ENCODE data around the gene GMFB.
"Not testable (repeated sequence)": the region's sequence is repeated elsewhere in the genome, so short reads cannot be mapped to it uniquely, and the experiment has no call there.

The GMFB gene

DNA sequence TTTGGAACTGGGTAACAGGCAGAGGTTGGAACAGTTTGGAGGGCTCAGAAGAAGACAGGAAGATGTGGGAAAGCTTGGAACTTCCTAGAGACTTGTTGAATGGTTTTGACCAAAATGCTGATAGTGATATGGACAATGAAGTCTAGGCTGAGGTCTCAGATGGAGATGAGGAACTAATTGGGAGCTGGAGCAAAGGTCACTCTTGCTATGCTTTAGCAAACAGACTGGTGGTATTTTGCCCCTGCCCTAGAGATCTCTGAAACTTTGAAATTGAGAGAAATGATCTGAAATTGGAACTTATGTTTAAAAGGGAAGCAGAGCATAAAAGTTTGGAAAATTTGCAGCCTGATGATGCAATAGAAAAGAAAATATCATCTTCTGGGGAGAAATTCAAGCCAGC, 30.2 kb downstream of the GMFB start:
- H3K27me3 ChIP-seq (ENCODE audit: insufficient read depth, low read length); H3K4me3 ChIP-seq (ENCODE audit: low read length); H3K27ac ChIP-seq (ENCODE audit: low read depth, low read length); H3K36me3 ChIP-seq (ENCODE audit: insufficient read depth, low read length); H3K9ac ChIP-seq (ENCODE audit: low read depth, low read length); H3K4me1 ChIP-seq (ENCODE audit: insufficient read depth, low read length): not testable (repeated sequence)
- 0 out of 2 replicates have a peak, but pooled peaks cover 12% of the 10 kb centered on the region for H3K9me3 ChIP-seq (ENCODE audit: insufficient read depth, low read depth, low read length)

DNA sequence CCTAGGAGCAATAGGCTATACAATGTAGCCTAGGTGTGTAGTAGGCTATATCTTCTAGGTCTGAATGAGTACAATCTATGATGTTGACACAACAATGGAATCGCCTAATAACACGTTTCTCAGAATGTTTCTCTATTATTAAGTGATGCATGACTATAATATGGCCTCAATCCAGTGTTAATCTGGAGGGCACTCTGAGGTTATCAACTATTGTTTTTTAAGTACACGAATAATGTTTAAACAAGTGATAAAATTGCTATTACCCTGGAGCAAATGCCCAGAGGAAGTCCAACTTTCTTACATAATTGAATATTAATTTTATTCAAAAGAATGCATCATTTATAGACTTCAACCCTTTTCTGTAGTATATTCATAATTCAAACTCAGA, 31.2 kb downstream of the GMFB start:
- Histone ChIP-seq H3K36me3 (ENCODE audit: insufficient read depth, low read length) (no peaks in the 10 kb centered on the region), H3K4me3 (ENCODE audit: low read length) (no peak overlapping the region), H3K9me3 (ENCODE audit: insufficient read depth, low read depth, low read length) (0 out of 2 replicates have a peak, but pooled peaks cover 12% of the 10 kb centered on the region), H3K27me3 (ENCODE audit: insufficient read depth, low read length) (no peaks in the 10 kb centered on the region), H3K27ac (ENCODE audit: low read depth, low read length) (no peak overlapping the region), H3K9ac (ENCODE audit: low read depth, low read length) (no peak overlapping the region), H3K4me1 (ENCODE audit: insufficient read depth, low read length) (no peaks in the 10 kb centered on the region)
- 98% methylated on average over 3 of the region's 3 CpGs for WGBS

DNA sequence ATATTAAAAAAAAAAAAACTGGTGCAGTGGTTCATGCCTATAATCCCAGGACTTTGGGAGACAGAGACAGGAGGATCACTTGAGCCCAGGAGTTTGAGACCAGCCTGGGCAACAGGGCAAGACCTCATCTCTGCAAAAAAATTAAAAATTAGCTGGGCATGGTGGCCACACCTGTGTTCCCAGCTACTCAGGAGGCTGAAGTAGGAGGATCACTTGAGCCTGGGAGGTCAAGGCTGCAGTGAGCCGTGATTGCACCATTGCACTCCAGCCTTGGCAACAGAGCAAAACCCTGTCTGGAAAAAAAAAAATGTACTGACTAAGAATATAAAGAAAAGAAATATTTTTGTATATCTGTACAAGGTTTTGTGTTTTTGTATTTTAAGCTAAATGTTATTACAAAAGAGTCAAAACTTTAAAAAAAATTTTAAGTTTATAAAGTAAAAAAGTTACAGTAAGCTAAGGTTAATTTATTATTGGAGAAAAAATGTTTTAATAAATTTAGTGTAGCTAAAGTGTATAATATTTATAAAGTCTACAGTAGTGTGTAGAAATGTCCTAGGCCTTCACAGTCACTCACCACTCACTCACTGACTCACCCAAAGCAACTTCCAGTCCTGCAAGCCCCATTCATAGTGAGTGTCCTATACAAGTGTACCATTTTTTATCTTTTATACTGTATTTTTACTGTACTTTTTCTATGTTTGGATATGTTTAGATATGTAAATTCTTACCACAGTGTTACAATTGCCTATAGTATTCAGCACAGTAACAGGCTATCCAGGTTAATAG, 31.8 kb downstream of the GMFB start:
- 100% methylated on average over 1 of the region's 1 CpG for WGBS
- not testable (repeated sequence) for H3K9ac ChIP-seq (ENCODE audit: low read depth, low read length); H3K27me3 ChIP-seq (ENCODE audit: insufficient read depth, low read length); H3K4me3 ChIP-seq (ENCODE audit: low read length); H3K27ac ChIP-seq (ENCODE audit: low read depth, low read length); H3K4me1 ChIP-seq (ENCODE audit: insufficient read depth, low read length); H3K36me3 ChIP-seq (ENCODE audit: insufficient read depth, low read length)
- H3K9me3 ChIP-seq (ENCODE audit: insufficient read depth, low read depth, low read length) = 0 out of 2 replicates have a peak, but pooled peaks cover 12% of the 10 kb centered on the region

DNA sequence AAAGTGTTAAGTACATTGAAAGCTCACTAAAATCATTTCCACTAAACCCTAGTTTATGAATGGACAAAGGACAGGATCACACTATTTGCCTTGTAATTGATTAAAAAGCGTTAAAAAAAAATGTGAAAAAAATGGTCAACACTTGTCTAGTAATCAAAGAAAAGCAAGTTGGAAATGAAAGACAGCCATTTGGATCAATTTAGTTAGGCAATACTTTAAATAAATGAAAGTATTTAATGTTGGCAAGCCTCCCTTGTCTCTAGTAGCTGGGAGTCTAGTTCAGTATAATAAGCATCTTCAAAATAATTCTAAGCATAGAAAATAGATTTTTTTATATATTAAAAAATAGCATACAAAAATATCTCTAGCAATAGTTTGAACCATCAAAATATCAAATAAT, 33.4 kb downstream of the GMFB start:
- Histone ChIP-seq H3K27ac (ENCODE audit: low read depth, low read length) (no peak overlapping the region), H3K4me1 (ENCODE audit: insufficient read depth, low read length) (no peaks in the 10 kb centered on the region), H3K4me3 (ENCODE audit: low read length) (no peak overlapping the region), H3K27me3 (ENCODE audit: insufficient read depth, low read length) (no peaks in the 10 kb centered on the region), H3K9ac (ENCODE audit: low read depth, low read length) (no peak overlapping the region), H3K9me3 (ENCODE audit: insufficient read depth, low read depth, low read length) (0 out of 2 replicates have a peak, but pooled peaks cover 12% of the 10 kb centered on the region), H3K36me3 (ENCODE audit: insufficient read depth, low read length) (no peaks in the 10 kb centered on the region)
- 88% methylated on average over 1 of the region's 1 CpG for whole genome bisulfite sequencing

DNA sequence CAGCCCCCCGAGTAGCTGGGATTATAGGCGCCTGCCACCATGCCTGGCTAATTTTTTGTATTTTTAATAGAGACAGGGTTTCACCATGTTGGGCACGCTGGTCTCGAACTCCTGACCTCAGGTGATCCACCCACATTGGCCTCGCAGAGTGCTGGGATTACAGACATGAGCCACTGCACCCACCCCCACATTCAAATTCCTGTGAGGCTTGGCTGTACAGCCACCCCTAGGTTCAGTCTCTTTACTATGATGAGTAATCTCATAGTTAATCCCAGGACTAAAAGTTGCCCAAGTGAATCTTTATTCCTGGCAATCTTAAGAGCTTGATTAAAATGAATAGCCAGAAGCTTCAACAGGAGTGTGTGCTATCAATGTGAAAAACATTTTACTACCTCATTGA, 34.8 kb downstream of the GMFB start:
- not testable (repeated sequence) for H3K36me3 ChIP-seq (ENCODE audit: insufficient read depth, low read length); H3K9me3 ChIP-seq (ENCODE audit: insufficient read depth, low read depth, low read length); H3K4me1 ChIP-seq (ENCODE audit: insufficient read depth, low read length); H3K27me3 ChIP-seq (ENCODE audit: insufficient read depth, low read length); H3K4me3 ChIP-seq (ENCODE audit: low read length); H3K9ac ChIP-seq (ENCODE audit: low read depth, low read length); H3K27ac ChIP-seq (ENCODE audit: low read depth, low read length)
- 95% methylated on average over 5 of the region's 5 CpGs for WGBS

DNA sequence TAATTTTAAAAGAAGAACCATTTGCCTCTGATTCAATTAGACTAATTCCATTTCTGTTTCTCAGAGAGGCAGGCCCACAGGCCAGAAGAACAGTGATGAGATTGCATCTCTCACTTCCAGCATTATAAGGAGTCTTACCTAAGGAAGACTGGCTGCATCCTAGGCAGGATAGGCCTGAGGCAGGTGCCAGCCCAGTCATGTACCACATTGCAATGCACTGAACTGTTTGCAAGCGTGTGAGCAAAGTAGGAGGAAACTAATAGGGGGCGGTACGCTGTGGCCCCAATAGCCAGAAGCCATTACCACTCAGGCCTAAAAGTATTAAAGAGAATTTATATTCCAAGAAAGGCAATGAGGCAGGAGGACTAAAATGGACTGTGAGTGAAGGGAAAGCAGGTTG, 35.5 kb downstream of the GMFB start:
- H3K9me3 ChIP-seq (ENCODE audit: insufficient read depth, low read depth, low read length) = no peaks in the 10 kb centered on the region
- WGBS = 96% methylated on average over 3 of the region's 3 CpGs

DNA sequence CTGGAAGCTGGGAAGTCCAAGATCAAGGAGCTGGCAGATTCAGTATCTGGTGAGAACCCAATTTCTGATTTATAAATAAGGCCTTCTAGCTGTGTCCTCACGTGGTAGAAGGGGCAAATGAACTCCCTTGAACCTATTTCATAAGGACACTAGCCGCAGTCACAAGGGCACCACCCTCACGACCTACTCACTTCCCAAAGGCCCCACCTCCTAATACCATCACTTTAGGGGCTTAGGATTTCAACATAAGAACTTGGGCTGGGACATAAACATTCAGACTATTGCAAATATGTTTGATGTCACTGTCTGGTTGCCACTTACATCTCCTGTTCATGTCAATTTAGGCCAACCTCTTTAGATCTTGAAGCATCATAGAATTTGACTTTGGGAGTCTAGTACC, 36.8 kb downstream of the GMFB start:
- no peaks in the 10 kb centered on the region for H3K9me3 ChIP-seq (ENCODE audit: insufficient read depth, low read depth, low read length)
- H3K9ac ChIP-seq (ENCODE audit: low read depth, low read length) = no peak overlapping the region
- no peak overlapping the region for H3K4me3 ChIP-seq (ENCODE audit: low read length)
- no peaks in the 10 kb centered on the region for H3K4me1 ChIP-seq (ENCODE audit: insufficient read depth, low read length)
- H3K27me3 ChIP-seq (ENCODE audit: insufficient read depth, low read length) = no peaks in the 10 kb centered on the region
- WGBS = 80% methylated on average over 3 of the region's 3 CpGs
- H3K36me3 ChIP-seq (ENCODE audit: insufficient read depth, low read length) = no peaks in the 10 kb centered on the region
- no peak overlapping the region for H3K27ac ChIP-seq (ENCODE audit: low read depth, low read length)

More for the DNA sequence above, 35.5 kb downstream of the GMFB start:
- Histone ChIP-seq H3K27me3 (ENCODE audit: insufficient read depth, low read length) (no peaks in the 10 kb centered on the region), H3K4me3 (ENCODE audit: low read length) (no peak overlapping the region), H3K36me3 (ENCODE audit: insufficient read depth, low read length) (no peaks in the 10 kb centered on the region), H3K4me1 (ENCODE audit: insufficient read depth, low read length) (no peaks in the 10 kb centered on the region), H3K9ac (ENCODE audit: low read depth, low read length) (no peak overlapping the region), H3K27ac (ENCODE audit: low read depth, low read length) (no peak overlapping the region)

DNA sequence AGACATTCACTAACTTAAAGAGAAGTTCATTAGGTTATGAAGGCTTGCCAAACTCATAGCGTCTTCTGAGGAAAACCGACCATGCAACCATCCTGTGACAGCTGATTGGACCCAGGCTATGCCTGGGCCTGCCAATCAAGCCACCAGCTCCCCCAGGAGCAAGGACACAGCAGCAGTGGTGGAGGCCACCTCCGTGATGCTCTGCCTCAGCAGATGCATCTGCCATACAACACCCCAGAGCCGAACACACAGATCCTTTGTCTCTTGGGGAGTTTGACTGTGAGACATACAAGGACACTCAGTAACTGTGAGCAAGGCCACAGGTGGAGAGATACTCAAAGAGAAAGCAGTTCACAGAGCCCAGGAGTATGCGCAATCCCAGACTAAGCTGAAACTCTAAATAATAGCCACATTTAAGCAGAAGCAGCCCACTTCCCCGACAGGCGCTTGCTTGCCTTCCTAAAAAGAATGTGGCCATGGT, 37.6 kb downstream of the GMFB start:
- Histone ChIP-seq H3K4me1 (ENCODE audit: insufficient read depth, low read length) (no peaks in the 10 kb centered on the region), H3K36me3 (ENCODE audit: insufficient read depth, low read length) (no peaks in the 10 kb centered on the region), H3K4me3 (ENCODE audit: low read length) (no peak overlapping the region), H3K27ac (ENCODE audit: low read depth, low read length) (no peak overlapping the region), H3K9ac (ENCODE audit: low read depth, low read length) (no peak overlapping the region), H3K9me3 (ENCODE audit: insufficient read depth, low read depth, low read length) (no peaks in the 10 kb centered on the region), H3K27me3 (ENCODE audit: insufficient read depth, low read length) (no peaks in the 10 kb centered on the region)
- 89% methylated on average over 7 of the region's 7 CpGs for WGBS

GRCh38 chr14:54450535-54450934, 38.2 kb downstream of the GMFB start:
- no peak overlapping the region for H3K27ac ChIP-seq (ENCODE audit: low read depth, low read length)
- H3K9ac ChIP-seq (ENCODE audit: low read depth, low read length) = no peak overlapping the region
- H3K4me3 ChIP-seq (ENCODE audit: low read length) = no peak overlapping the region
- no peaks in the 10 kb centered on the region for H3K9me3 ChIP-seq (ENCODE audit: insufficient read depth, low read depth, low read length)
- no peaks in the 10 kb centered on the region for H3K36me3 ChIP-seq (ENCODE audit: insufficient read depth, low read length)
- H3K4me1 ChIP-seq (ENCODE audit: insufficient read depth, low read length) = no peaks in the 10 kb centered on the region
- 86% methylated on average over 3 of the region's 3 CpGs for WGBS
- no peaks in the 10 kb centered on the region for H3K27me3 ChIP-seq (ENCODE audit: insufficient read depth, low read length)

GRCh38 chr14:54447231-54447692, 41.5 kb downstream of the GMFB start:
- 95% methylated on average over 8 of the region's 8 CpGs for WGBS
- H3K9ac ChIP-seq (ENCODE audit: low read depth, low read length) = no peak overlapping the region

GRCh38 chr14:54446161-54446693, 42.6 kb downstream of the GMFB start:
- no peak overlapping the region for H3K4me3 ChIP-seq (ENCODE audit: low read length)
- no peaks in the 10 kb centered on the region for H3K27me3 ChIP-seq (ENCODE audit: insufficient read depth, low read length)
- no peak overlapping the region for H3K27ac ChIP-seq (ENCODE audit: low read depth, low read length)
- WGBS = 86% methylated on average over 4 of the region's 5 CpGs
- no peaks in the 10 kb centered on the region for H3K36me3 ChIP-seq (ENCODE audit: insufficient read depth, low read length)
- H3K9me3 ChIP-seq (ENCODE audit: insufficient read depth, low read depth, low read length) = no peaks in the 10 kb centered on the region
- no peak overlapping the region for H3K9ac ChIP-seq (ENCODE audit: low read depth, low read length)
- H3K4me1 ChIP-seq (ENCODE audit: insufficient read depth, low read length) = no peaks in the 10 kb centered on the region

More at GRCh38 chr14:54447231-54447692, 41.5 kb downstream of the GMFB start:
- H3K4me3 ChIP-seq (ENCODE audit: low read length) = no peak overlapping the region
- H3K27me3 ChIP-seq (ENCODE audit: insufficient read depth, low read length) = no peaks in the 10 kb centered on the region
- H3K36me3 ChIP-seq (ENCODE audit: insufficient read depth, low read length) = no peaks in the 10 kb centered on the region
- H3K9me3 ChIP-seq (ENCODE audit: insufficient read depth, low read depth, low read length) = no peaks in the 10 kb centered on the region
- no peak overlapping the region for H3K27ac ChIP-seq (ENCODE audit: low read depth, low read length)
- no peaks in the 10 kb centered on the region for H3K4me1 ChIP-seq (ENCODE audit: insufficient read depth, low read length)
